HG02885 (cell line): ENCODE data around the gene TRIM52.

Experiments used
- ATAC-seq: cut with Tn5 transposase; IDR thresholded peaks from one replicate; pipeline ENCODE4 v1.9.1; 2021; ENCODE audit warnings: mild to moderate bottlenecking; ENCODE audit not compliant: unreplicated experiment, poor library complexity

The TRIM52 gene

GRCh38 chr5:181234455-181235306, 26.3 kb downstream of the TRIM52 start:
- no peak for ATAC-seq

GRCh38 chr5:181233801-181234454, 27.0 kb downstream of the TRIM52 start:
- no peak for ATAC-seq

- no peak for ATAC-seq
Measured at GRCh38 chr5:181233088-181233800, 27.7 kb downstream of the TRIM52 start.

GRCh38 chr5:181232593-181232992, 28.4 kb downstream of the TRIM52 start:
- ATAC-seq: no peak

- ATAC-seq: no peak
Measured at GRCh38 chr5:181231432-181231831, 29.5 kb downstream of the TRIM52 start.

- no peak for ATAC-seq
Measured at GRCh38 chr5:181230551-181230950, 30.4 kb downstream of the TRIM52 start.

- no peak for ATAC-seq
Measured at GRCh38 chr5:181229996-181230395, 30.9 kb downstream of the TRIM52 start.

- ATAC-seq: no peak
Measured at GRCh38 chr5:181224390-181225229, 36.3 kb downstream of the TRIM52 start.

GRCh38 chr5:181223729-181224389, 37.1 kb downstream of the TRIM52 start:
- ATAC-seq: peak; percentile 1

GRCh38 chr5:181223058-181223728, 37.8 kb downstream of the TRIM52 start, which contains the start of gene TRIM41:
TRIM41 (plus strand) TSS chr5:181223281; CDS start chr5:181224000, 719 bp downstream.
- ATAC-seq: peak; percentile 65

- ATAC-seq: no peak
Measured at GRCh38 chr5:181222630-181223057, 38.3 kb downstream of the TRIM52 start.

GRCh38 chr5:181221792-181222629, 38.9 kb downstream of the TRIM52 start:
- ATAC-seq: peak; percentile 28

- no peak for ATAC-seq
Measured at GRCh38 chr5:181221105-181221791, 39.7 kb downstream of the TRIM52 start.

- no peak for ATAC-seq
Measured at GRCh38 chr5:181220178-181220515, 40.8 kb downstream of the TRIM52 start.

- ATAC-seq: no peak
Measured at GRCh38 chr5:181219262-181220177, 41.4 kb downstream of the TRIM52 start.

GRCh38 chr5:181218795-181219124, 42.2 kb downstream of the TRIM52 start:
- no peak for ATAC-seq

- peak; percentile 13 for ATAC-seq
Measured at GRCh38 chr5:181217803-181218062, 43.2 kb downstream of the TRIM52 start.
